IPS-NIHi7 (cell line): ENCODE results near the gene CDYL.

Experiments
- DNase-seq: peaks from one replicate; pipeline ENCODE4 v3.0.0; 2012; ENCODE audit warnings: mixed read lengths; ENCODE audit errors: extremely low spot score

Gene CDYL, protein sequence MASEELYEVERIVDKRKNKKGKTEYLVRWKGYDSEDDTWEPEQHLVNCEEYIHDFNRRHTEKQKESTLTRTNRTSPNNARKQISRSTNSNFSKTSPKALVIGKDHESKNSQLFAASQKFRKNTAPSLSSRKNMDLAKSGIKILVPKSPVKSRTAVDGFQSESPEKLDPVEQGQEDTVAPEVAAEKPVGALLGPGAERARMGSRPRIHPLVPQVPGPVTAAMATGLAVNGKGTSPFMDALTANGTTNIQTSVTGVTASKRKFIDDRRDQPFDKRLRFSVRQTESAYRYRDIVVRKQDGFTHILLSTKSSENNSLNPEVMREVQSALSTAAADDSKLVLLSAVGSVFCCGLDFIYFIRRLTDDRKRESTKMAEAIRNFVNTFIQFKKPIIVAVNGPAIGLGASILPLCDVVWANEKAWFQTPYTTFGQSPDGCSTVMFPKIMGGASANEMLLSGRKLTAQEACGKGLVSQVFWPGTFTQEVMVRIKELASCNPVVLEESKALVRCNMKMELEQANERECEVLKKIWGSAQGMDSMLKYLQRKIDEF

GRCh38 chr6:4776131-4776492 is at the start of gene CDYL:
CDYL (plus strand) TSS chr6:4776404; CDS start chr6:4776784, 380 bp downstream.
- peak; percentile 88 for DNase-seq

DNA sequence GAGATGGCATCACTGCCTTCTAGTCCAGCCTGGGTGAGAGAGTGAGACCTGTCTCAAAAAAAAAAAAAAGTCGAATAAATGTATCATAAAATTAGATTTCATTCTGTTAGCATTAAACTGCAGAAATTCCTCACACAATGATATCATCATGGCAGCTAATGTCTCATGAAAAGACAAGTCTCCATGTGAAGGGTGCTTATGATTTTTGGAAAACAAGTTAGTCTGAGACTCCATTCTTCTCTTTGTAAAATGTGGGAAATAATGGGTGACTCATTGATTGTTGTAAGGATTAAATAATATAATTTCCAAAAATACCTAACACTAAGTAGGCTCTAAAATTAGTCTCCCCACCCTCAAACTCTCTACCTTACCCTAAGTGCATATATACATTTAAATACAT is 49.6 kb upstream of the CDYL start:
- DNase-seq, result no peak

DNA sequence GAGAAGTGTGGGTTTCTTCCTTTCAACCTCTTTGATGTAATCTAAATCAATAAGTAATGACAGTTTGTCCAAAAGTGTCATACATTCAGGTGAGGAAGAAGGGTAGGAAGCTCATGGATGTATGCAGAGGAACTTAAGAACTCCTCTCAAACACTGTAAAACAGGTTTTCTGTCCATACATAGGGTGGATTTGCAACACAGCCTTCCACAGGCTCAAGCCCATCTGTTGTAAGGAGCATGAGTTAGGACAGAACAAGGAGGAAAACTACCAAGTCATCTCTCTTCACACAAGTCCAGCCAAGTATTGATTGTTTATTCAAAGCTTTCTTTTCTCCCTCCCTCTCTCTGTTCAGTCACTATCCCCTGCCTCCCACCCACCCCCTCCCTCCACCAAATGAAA is 49.0 kb upstream of the CDYL start:
- no peak for DNase-seq

DNA sequence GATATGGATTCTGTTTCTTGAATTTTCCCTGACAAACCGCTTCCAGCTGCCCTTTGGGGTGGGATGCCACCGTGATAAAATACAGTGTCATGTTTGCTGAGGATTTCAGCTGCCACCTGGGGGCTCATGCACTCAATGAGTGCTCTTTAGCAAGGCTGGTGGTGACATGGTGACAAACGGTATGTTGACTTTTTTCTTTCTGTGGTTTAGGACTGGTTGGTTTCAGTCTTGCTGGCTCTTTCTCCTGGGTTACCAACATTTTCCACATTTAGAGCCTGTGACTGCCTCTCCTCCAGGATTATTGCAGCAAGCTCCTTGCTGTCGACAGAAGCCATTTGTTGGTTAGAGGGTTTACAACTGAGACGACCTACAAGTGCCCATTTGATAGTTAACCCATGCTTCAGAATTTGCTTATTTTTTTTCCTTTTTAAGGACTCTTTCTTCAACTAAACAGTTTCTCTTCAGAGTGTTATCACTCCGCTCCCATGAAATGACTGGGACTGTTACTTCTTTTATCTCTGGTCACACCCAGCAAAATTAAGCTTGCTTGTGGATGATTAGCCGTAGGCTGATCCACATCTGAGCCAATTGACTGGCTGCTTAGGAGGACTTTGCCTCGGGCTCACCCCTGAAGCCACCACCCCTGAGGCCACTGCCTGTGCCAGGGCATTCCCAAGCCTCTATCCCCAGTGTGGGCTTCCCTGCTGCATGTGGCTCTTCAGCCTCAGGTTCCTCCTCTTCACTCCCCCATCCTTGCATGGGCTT is 48.4 kb upstream of the CDYL start:
- DNase-seq, result no peak

- DNase-seq, result no peak
Observed at GRCh38 chr6:4728436-4728769, 47.8 kb upstream of the CDYL start.

DNA sequence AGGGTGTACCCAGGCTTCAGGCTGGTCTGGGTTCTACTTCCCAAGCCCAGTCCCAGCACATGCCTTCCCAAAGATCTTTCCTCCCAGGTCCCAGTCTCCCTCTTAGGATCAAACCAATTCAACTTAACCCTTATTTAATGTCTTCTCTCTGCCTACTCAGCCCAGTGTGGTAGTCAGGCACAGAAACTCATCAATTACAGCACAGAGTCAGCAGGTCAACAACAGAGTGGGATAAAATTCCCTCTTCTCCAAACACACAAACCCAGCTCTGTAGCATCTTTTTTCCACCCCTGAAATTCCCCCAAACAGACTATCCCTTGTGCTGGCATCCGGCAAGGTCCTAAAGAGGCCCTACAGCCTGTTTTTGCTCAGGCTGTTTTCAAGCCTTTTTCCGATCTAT is 47.3 kb upstream of the CDYL start:
- no peak for DNase-seq

GRCh38 chr6:4731996-4732395 is 44.2 kb upstream of the CDYL start:
- DNase-seq, result no peak

DNA sequence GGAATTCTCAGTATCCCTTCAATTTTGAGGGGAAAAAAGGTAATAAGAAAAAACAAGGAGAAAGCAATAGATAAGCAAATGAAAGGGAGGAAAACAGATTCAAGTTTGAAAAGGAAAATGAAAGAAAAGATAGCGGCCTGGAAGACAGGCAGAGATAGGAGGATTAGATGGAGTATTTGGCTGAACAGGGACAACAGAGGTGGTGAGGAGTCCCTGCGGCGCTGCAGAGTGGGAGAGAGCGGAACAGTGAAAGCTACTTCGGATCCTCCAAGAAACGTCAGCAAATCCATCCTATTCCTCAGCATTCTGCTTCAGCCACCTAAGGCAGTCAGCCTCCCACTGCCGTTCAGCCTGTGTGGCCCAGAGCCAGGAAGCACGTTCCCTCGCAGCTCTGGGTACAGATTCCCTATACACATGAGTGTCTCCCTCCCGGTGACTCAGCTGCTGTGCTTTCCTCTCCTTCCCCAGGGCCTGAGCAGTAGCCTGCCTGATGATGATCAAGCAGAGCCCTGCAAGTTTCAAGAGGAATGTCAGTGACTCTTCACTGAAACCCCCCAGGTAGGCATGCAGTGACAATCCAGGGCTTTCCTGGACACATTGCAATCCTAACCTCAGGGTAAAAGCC is 43.4 kb upstream of the CDYL start:
- peak; percentile 76 for DNase-seq

GRCh38 chr6:4736371-4736873 is 39.8 kb upstream of the CDYL start:
- no peak for DNase-seq

DNA sequence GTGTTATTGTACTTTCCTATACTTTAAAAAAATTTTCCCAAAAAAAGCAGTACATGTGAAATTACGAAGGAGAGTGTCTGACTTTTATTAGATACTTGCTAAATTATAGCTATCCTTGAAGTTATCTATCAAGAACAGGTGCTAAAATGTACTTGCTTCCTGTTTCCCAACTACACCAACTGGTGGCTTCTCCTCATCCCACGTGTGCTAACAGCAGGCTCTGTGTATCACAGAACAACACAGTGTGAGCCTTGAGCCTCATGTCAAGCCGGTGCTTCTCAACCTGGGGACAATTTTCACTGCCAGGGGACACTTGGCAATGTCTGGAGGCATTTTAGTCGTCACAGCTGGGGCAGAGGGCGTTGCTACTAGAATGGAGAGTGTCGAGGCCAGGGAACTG is 36.2 kb upstream of the CDYL start:
- DNase-seq, result no peak

- no peak for DNase-seq
Observed at GRCh38 chr6:4743062-4743461, 33.1 kb upstream of the CDYL start.

DNA sequence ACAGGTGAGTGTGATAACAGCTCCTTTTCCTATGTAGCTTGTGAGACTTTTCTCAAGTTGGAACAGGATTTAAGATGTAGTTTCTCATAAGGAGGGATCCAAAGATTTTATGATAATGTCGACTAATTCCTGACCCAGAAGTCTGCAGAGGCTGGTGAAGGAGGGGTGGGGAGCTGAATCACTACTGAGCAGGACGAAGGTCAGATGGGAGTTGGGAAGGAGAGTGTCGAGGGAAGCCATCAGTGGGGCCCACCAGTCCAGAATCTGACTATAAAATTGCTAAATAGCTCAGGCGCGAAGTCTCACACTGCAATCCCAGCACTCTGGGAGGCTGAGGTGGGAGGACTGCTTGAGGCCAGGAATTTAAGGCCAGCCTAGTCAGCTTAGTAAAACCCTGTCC is 32.3 kb upstream of the CDYL start:
- DNase-seq, result no peak

DNA sequence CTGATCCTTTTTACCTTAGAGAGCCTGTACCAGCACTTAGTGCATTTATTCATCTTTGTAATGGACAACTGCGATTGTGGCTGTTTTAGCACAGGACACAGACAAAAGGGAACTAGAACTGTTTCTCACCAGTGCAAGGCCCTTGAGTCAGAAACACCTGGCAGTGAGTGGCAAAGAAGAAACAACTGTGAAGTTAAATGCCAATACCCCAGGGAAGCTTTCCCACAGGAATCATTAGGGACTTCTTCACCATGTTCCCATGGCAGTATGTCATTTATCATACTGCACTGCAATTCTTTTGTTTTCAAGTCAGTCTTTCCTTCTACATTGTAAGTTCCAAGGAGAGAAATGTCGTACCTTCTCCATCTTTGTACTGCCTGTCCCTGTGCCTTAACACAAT is 28.6 kb upstream of the CDYL start:
- DNase-seq, result no peak

- no peak for DNase-seq
Observed at GRCh38 chr6:4751823-4752464, 24.3 kb upstream of the CDYL start.

DNA sequence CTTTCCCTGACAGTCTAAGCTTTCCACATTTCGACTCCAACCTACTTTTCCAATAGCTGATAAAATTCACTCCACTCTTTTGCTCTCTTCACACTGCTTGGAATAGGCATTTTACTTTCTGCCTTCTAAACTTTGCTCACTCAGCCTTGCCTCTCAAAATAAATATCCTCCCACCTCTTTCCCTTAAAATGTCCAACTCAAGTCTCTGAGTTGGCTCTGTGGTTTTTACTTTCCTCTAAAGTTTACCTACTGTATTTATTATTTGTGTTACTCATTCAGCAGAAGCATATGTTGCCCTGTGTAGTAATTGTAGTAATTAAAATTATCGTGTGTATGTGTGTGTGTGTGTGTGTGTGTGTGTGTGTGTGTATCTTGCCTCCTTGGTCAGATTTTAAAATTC is 20.0 kb upstream of the CDYL start:
- no peak for DNase-seq

- DNase-seq, result no peak
Observed at GRCh38 chr6:4759997-4760396, 16.2 kb upstream of the CDYL start.

GRCh38 chr6:4760773-4761172 is 15.4 kb upstream of the CDYL start:
- no peak for DNase-seq

DNA sequence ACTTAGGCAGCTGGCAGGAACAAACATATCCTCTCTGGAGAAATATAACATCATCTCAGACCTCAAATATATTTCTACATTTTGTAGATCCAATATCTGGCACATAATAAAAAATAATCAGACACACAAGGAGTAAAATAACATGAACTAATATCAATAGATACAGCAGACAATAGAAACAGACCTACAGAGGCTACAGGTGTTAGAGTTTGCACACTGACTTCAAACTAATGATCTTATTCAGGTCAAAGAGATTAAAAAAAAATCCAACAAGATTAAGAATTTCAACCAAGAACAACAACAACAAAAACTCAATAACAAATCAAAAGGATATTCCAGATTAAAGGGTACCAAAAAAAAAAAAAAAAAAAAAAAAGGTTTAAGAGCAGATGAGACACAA is 13.9 kb upstream of the CDYL start:
- no peak for DNase-seq

GRCh38 chr6:4763921-4764320 is 12.3 kb upstream of the CDYL start:
- DNase-seq, result no peak

DNA sequence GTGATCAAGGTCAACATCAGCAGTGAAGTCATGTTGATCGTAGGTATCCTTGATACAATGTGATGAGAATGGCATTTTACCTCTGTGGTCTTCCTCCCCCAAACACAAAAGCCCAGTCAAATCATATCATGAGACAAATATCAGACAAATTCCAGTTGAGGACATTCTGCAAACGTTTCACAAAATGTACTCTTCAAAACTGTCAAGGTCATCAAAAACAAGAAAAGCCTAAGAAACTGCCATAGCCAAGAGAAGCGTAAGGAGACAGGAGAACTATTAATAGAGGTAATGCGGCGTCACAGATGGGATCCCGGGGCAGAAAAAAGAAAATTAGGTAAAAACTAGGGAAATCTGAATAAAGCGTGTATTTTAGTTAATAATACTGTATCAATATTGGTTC is 7.4 kb upstream of the CDYL start:
- no peak for DNase-seq

GRCh38 chr6:4772750-4773149 is 3.5 kb upstream of the CDYL start:
- DNase-seq, result peak; percentile 70

DNA sequence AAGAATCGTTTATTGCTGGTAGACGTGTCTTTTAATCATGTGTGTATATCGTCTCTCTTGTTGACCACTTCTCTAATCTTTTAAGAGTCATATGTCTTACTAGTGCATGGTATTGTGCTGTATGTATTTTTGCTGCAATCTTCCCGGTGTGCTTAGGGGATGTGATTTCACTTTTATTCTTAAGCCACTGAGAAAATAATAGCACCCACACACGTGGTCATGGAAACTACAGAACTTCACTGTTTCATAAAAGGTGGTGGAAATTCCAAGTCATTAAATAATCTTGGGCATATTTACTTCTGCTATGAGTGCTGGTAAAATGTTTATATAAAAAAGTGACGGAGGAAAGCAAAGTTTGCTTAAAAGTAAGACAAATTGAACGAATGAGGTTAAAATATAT is 3.0 kb upstream of the CDYL start:
- DNase-seq, result no peak
